Natural killer cell treated with Interleukin-12 subunit alpha and Interleukin-12 subunit beta and Interleukin-15 and Interleukin-18, amount 100 ng/mL, for 72 hours (primary cell): Measurements from ENCODE around the gene CACHD1. TPM values are rescaled to one million over a fixed set of nuclear protein-coding genes. Genes with fewer than 3 reads are reported as not detected.

Experiments
- ATAC-seq, 2 donors: fragments of 150-1000 bp; cut with Tn5 transposase in 1 of 2; sonication (Bioruptor Pico), chemical (Tn5 transposase) in 1 of 2; 2 replicates each; pipeline ENCODE4 v1.10.0; 2021
- DNase-seq: peaks from one replicate; pipeline ENCODE4 v3.0.0; 2022; ENCODE audit warnings: low spot score
- H3K27ac Mint-ChIP-seq, 2 donors: 1 replicate in 1 of 2; 2 replicates in 1 of 2; pipeline ENCODE4 v1.8.0; 2022; ENCODE audit warnings: mixed read lengths in 2 of 2, mild to moderate bottlenecking in 1 of 2, moderate library complexity in 1 of 2
- H3K27me3 Mint-ChIP-seq, 2 donors: 1 replicate in 1 of 2; 2 replicates in 1 of 2; pipeline ENCODE4 v1.8.0; 2022; ENCODE audit warnings: mixed read lengths in 2 of 2
- H3K36me3 Mint-ChIP-seq: one replicate; pipeline ENCODE4 v1.8.0; 2022; ENCODE audit warnings: mixed read lengths
- H3K4me1 Mint-ChIP-seq, 2 donors: 1 replicate in 1 of 2; 2 replicates in 1 of 2; pipeline ENCODE4 v1.8.0; 2022; ENCODE audit warnings: low read depth in 2 of 2, mixed read lengths in 2 of 2, mild to moderate bottlenecking in 1 of 2
- H3K4me3 Mint-ChIP-seq: one replicate; pipeline ENCODE4 v1.8.0; 2022; ENCODE audit warnings: mixed read lengths
- H3K9me3 Mint-ChIP-seq: 2 replicates; pipeline ENCODE4 v1.8.0; 2022; ENCODE audit warnings: mixed read lengths
- total RNA-seq, 2 donors: library from RNA; stranded (reverse); gene quantifications; one replicate each; pipeline ENCODE4 v1.2.3, GENCODE V29; 2022

Gene CACHD1
- total RNA-seq, 2 donors from 2014 or later = 0.11 to 0.14 TPM

DNA sequence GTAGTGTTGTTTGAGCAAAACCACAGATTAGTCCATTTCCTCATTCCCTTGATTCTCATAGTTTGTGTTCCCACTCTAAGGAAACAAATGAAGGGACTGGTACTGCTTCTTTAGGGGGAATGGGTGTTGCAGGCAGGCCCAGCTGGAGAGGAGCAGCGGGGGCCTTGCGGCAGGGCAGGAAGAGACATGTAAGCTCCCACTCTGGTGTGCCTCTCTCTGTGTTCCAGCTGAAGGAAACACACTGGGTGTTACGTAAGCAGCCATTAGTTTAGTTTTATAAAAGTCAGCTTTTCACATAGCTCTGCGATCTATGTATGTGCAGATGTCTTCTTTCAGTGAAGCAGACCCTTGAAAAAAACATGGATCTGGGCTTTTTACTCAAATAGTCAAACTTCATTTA, 99.5 kb downstream of the CACHD1 start:
- Mint-ChIP-seq H3K27me3 (peaks cover 10 to 18% of the 10 kb centered on the region in 2 donors), H3K36me3 (no peaks in the 10 kb centered on the region), H3K27ac (no peak overlapping the region), H3K4me3 (no peak overlapping the region), H3K9me3 (no peaks in the 10 kb centered on the region), H3K4me1 (no peaks in the 10 kb centered on the region)
- DNase-seq (no peak), ATAC-seq (no peak)

DNA sequence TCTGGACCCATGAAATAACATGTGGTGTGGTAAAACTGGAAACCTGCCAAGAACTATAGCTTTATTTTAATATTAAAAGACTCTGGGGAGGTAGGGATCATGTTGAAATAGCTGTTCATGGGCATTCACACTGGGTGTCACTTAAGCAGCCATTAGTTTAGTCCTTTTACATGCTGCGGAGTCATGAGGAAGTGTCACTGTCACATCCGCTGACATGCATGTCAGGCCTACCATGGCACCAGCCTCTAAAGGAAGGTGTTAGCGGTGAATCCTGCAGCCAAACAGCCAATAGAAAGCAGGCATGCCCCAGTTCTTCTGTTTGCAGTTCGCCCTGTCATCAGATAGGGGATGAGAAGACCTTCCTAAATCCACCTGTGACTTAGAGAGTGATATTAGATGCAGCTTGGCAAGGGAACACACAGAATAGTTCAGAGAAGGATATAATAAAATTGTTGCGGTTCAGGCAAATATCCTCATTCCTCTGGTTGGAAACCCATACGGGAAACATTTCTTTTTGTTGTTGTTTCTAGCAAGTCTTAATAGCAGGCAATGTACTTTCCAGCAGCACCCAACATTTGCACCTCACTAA, 100.4 kb downstream of the CACHD1 start:
- Mint-ChIP-seq H3K27me3 (peaks cover 8 to 12% of the 10 kb centered on the region in 2 donors), H3K27ac (no peak overlapping the region), H3K9me3 (no peaks in the 10 kb centered on the region), H3K4me1 (no peaks in the 10 kb centered on the region), H3K4me3 (no peak overlapping the region), H3K36me3 (no peaks in the 10 kb centered on the region)
- DNase-seq (no peak), ATAC-seq (no peak)

DNA sequence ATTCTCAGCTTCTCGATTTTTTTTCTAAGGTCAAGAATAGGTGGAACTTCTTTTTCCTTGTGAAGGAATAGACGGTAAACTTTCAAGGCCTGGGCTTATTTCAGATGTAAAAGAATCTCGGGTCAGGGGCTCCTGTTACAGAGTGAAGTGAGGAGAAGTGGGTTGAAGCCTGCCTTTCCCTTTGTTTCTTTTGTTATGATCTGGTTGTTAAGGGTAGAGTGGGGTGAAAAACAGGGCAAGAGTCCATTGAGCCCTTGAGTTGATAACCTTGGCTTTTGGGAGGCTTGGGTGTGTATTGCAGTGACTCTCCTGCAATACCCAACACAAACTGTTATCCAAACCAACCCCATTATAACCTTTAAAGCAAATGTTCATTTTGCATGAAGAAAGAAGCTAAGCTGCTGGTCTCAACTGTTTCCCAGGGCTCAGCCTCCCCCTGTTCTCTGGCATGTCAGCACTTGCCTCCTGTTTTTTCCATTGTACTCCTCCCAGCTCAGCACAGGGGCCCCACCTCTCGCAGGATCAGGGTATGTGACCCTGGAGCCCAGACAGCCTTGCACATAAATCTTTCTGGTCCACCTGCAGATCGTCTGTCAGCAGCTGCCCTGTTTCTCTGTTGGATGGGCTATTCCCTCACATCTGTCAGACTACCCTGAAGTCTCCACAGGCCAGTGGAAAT, 102.4 kb downstream of the CACHD1 start:
- no peak overlapping the region for H3K4me3 Mint-ChIP-seq
- DNase-seq = no peak
- no peaks in the 10 kb centered on the region for H3K36me3 Mint-ChIP-seq

DNA sequence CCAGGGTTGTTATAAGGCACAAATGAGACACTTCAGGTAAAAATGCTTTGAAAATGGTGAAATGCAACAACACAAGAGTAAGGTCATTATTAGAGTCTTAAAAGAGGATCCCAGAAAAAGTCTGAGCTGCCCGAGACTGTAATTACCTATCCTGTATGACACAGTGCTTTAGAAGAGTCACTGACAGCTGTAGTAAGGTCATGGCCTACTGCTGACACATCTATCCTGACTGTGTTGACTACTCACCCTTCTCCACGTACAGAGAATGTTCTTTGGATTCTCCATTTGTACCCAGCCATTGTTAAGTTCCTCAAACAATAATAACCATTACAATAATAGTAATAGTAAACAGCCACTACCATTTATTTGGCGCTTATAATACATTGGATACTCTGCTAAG, 104.4 kb downstream of the CACHD1 start:
- Mint-ChIP-seq H3K27ac (no peak overlapping the region), H3K9me3 (no peaks in the 10 kb centered on the region), H3K4me1 (no peaks in the 10 kb centered on the region), H3K4me3 (no peak overlapping the region), H3K27me3 (no peaks in the 10 kb centered on the region), H3K36me3 (no peaks in the 10 kb centered on the region)
- DNase-seq (no peak), ATAC-seq (no peak)

More for the DNA sequence above, 102.4 kb downstream of the CACHD1 start:
- Mint-ChIP-seq H3K27ac (no peak overlapping the region), H3K27me3 (no peaks in the 10 kb centered on the region), H3K4me1 (no peaks in the 10 kb centered on the region), H3K9me3 (no peaks in the 10 kb centered on the region)
- no peak for ATAC-seq

DNA sequence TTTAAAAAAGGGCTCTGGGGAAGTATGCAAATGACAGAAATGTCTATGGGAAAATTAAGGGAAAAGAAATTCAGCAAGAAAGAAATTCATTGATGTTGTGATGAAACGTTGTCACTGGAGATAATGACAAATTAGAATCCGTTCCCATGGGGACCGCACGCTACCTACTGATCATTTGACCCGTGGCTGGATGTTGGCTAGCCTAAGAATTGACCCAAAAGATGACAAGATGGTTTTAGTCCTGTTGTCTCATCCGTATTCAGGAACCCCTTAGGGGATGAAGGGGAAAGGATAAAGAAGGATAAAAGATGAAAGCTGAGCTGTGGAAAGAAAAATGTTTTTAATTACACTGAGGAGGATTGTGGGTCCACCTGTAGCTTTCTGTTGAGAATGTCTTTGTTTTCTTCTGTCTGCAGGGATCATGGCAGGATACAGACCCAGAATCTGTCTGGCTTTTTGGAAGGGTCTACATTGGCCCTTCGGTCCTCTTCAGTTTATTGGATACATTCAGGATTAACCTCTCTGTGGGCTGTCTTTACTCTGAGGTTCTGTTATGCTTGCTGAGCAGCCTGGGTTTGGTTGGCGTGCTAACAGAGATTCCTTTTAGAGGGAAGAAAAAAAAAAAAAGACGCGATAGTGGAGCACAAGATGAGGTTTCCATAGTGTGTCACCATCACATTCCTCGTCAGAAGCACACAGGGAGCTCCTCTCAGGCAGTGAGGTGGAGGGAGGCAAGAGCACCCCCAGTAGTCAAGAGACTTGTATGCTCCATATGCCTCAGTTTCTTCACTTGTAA, 106.2 kb downstream of the CACHD1 start:
- no peaks in the 10 kb centered on the region for H3K9me3 Mint-ChIP-seq
- H3K4me1 Mint-ChIP-seq = no peaks in the 10 kb centered on the region
- no peaks in the 10 kb centered on the region for H3K27me3 Mint-ChIP-seq
- H3K36me3 Mint-ChIP-seq = no peaks in the 10 kb centered on the region
- no peak overlapping the region for H3K4me3 Mint-ChIP-seq
- H3K27ac Mint-ChIP-seq = no peak overlapping the region
- no peak for ATAC-seq
- DNase-seq = no peak

DNA sequence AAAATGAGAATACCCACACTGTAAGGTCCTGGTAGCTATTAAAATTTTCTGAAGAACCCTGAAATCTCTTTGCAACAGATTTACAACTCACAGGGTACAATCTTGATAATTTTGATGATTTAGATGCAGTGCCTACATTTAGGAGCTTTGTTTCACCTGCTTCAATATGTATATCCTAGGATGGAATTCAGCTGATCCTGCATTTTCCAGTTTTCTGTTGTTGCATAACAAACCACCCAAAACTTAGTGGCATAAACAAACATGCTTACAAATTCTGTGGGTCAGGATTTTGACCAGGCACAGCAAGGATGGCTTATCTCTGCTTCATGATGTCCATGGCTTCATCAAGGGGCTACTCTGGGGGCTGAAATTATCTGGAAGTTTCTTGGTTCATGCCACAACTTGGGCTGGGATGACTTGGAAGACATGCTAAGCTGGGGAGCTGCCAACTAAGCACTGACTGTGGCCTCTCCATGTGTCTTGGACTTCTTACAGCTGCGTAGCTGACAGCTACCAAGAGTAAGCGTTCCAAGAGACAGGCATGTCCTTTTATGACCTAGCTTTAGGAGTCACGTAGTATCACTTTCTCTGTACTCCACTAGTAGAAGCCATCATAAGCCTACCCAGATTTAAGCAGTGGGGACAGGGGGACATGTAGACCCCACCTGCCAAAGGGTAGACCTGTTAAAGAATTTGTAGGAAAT, 108.5 kb downstream of the CACHD1 start:
- no peak overlapping the region for H3K27ac Mint-ChIP-seq
- no peak overlapping the region for H3K4me3 Mint-ChIP-seq
- H3K36me3 Mint-ChIP-seq = no peaks in the 10 kb centered on the region
- H3K4me1 Mint-ChIP-seq = no peaks in the 10 kb centered on the region
- no peaks in the 10 kb centered on the region for H3K9me3 Mint-ChIP-seq
- H3K27me3 Mint-ChIP-seq = peaks cover 0 to 7% of the 10 kb centered on the region in 2 donors
- DNase-seq = no peak
- ATAC-seq = no peak

DNA sequence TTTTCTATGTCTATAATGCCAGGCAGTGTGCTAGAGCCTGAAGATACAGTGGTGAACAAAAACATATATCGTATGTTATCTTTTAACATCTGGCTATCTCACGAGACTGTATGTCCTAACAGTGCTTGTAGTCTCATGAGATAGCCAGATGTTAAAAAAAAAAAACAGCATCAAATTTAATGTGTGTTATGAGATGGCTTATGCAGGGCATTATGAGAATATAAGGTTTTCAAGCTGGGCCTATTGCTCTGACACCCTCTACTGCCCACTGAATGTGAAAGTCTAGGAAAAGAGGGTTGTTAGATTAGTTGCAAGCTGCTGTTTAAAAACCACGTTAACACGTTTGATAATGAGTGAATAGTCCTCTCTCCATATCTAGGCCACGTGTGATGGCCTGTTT, 109.8 kb downstream of the CACHD1 start:
- peaks cover 0 to 7% of the 10 kb centered on the region in 2 donors for H3K27me3 Mint-ChIP-seq
- no peaks in the 10 kb centered on the region for H3K9me3 Mint-ChIP-seq
- H3K4me3 Mint-ChIP-seq = no peak overlapping the region
- no peaks in the 10 kb centered on the region for H3K4me1 Mint-ChIP-seq
- ATAC-seq = no peak
- no peak for DNase-seq
- H3K36me3 Mint-ChIP-seq = no peaks in the 10 kb centered on the region
- no peak overlapping the region for H3K27ac Mint-ChIP-seq

DNA sequence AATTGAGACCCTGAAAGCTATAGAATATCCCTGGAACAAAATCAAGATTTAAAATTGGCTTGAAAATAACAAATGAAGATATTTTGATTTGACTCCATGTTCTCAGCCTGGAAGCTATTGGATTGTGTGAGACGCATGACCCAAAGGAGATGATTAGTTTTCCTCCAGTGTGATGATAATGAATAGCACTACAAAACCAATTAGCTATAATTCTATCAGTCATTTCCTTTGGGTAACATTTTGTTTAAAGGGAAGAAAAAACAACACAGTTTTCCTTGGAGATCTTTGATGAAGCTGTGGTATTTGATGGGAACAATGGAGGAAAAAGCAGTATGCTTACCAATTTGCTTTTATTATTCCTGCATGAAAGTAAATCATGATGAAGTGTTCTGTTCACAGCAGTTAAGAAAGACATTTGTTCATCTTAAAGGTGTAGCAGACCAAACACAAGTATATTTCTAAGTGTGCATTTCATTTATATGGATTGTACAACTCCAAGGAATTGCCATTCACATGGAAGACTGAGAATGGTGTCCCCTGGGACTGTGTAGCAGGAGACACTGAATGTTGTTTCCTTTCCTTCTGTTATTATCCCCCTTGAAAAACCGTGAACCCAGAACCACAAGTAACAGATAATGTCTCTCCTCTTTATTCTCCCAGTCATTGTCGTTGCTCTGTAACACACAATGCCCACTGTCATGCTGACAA, 111.4 kb downstream of the CACHD1 start:
- no peaks in the 10 kb centered on the region for H3K36me3 Mint-ChIP-seq
- no peaks in the 10 kb centered on the region for H3K9me3 Mint-ChIP-seq
- H3K4me1 Mint-ChIP-seq = no peaks in the 10 kb centered on the region
- ATAC-seq (no peak), DNase-seq (no peak)
- no peak overlapping the region for H3K4me3 Mint-ChIP-seq
- no peak overlapping the region for H3K27ac Mint-ChIP-seq
- H3K27me3 Mint-ChIP-seq = peaks cover 0 to 7% of the 10 kb centered on the region in 2 donors

DNA sequence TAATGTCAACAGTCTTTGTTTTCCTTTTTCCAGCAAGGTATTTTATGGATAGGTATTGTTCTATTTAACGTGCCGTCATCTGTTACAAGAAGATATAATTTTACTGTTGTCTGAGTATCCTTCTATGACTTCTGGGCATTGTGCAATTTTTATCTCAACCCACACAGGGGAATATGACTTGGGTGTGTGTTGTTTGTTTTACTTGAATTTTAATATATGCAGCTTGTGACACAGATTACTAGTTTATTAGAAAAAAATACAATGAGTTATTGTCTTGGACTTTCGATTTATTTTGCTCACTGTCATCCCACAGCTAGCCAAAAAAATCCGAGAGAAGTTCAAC, 111.9 kb downstream of the CACHD1 start:
- Mint-ChIP-seq H3K27me3 (peaks cover 0 to 7% of the 10 kb centered on the region in 2 donors), H3K36me3 (no peaks in the 10 kb centered on the region), H3K4me1 (no peaks in the 10 kb centered on the region), H3K27ac (no peak overlapping the region), H3K4me3 (no peak overlapping the region), H3K9me3 (no peaks in the 10 kb centered on the region)
- ATAC-seq (no peak), DNase-seq (no peak)

DNA sequence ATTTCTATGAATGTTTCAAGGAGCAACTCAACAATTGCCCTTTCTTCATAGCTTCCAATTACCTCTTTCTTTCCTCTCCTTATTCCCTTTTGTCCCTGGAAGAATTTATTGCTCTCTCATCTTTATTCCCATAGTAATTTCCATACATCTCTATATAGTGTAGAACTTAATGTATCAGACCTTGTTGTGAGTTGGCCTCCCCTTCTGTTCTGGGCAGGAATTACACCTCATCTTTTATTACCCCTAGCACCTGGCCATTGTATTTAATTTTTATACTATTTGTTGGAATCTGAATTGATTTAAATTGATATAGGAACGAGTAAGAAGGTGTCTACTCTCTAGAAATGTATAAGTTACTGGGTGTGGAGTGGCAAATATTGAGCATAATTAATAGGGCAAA, 114.5 kb downstream of the CACHD1 start:
- ATAC-seq = no peak
- DNase-seq = no peak
- H3K36me3 Mint-ChIP-seq = no peaks in the 10 kb centered on the region
- H3K9me3 Mint-ChIP-seq = no peaks in the 10 kb centered on the region
- H3K27ac Mint-ChIP-seq = no peak overlapping the region
- peaks cover 0 to 7% of the 10 kb centered on the region in 2 donors for H3K27me3 Mint-ChIP-seq
- H3K4me3 Mint-ChIP-seq = no peak overlapping the region
- H3K4me1 Mint-ChIP-seq = no peaks in the 10 kb centered on the region

DNA sequence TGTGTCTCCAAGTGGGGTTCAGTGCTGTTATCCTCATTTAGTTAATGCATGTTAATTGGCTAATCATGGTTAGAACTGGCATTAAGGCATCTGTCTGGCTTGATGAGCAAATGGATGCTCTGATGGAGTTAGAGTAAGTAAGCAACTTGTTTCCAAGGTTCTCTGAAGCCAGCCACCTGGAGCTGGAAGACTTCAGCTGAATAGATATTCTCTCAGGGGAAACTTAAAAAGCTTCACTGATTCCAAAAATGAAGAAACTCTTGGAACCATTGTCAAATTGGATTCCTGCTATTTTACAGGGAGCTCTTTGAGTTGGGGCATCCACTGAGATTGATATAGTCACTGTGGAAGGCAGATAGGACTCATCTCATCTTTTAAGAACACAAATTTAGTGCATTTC, 118.9 kb downstream of the CACHD1 start:
- H3K27me3 Mint-ChIP-seq = peaks cover 0 to 18% of the 10 kb centered on the region in 2 donors
- no peak for DNase-seq
- H3K36me3 Mint-ChIP-seq = no peaks in the 10 kb centered on the region
- ATAC-seq = no peak
- no peak overlapping the region for H3K4me3 Mint-ChIP-seq
- H3K4me1 Mint-ChIP-seq = no peaks in the 10 kb centered on the region
- no peaks in the 10 kb centered on the region for H3K9me3 Mint-ChIP-seq
- H3K27ac Mint-ChIP-seq = no peak overlapping the region

DNA sequence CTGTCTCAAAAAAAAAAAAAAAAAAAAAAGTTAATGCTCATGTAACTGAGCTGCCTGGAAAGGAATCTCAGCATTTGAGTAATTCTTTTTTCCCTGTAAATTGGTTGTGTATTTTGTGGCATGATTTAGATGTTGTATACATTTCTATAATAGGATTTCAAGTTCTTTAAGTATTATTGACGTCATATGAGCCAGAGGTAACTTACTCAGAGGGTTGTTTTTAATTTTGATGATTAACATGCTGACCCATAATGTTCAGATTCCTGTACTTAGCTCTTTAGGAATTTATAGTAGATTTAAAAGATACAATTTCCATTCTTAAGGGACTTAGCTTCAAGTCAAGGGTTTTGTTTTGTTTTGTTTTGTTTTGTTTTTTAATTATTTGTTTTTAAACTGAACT, 120.4 kb downstream of the CACHD1 start:
- no peak for ATAC-seq
- Mint-ChIP-seq H3K27me3 (peaks cover 0 to 18% of the 10 kb centered on the region in 2 donors), H3K9me3 (no peaks in the 10 kb centered on the region), H3K4me1 (no peaks in the 10 kb centered on the region), H3K27ac (no peak overlapping the region), H3K4me3 (no peak overlapping the region), H3K36me3 (no peaks in the 10 kb centered on the region)
- DNase-seq = no peak

DNA sequence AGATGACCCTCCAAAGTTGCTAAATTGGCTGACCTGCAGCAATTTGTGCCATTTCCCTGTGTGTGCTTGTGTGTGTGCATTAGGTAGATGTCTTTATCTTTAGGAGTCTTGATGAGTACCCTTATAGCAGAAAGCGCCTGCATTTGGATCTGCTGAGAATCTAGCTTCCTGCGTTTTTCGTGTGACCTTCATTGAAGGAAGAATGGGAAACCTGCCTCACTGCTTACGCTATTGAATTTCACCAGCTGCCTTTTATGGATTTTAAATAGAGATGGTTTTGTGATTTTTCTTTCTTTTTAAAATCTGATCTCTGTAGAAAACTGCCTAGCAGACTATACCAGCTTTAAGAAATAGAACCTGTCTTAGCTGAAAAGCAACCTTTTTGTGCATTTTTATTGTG, 124.5 kb downstream of the CACHD1 start:
- H3K27me3 Mint-ChIP-seq = peaks cover 5 to 34% of the 10 kb centered on the region in 2 donors

More for the DNA sequence above, 124.5 kb downstream of the CACHD1 start:
- ATAC-seq = no peak
- Mint-ChIP-seq H3K27ac (no peak overlapping the region), H3K4me1 (no peaks in the 10 kb centered on the region), H3K9me3 (no peaks in the 10 kb centered on the region), H3K4me3 (no peak overlapping the region), H3K36me3 (no peaks in the 10 kb centered on the region)
- no peak for DNase-seq
